Adrenal gland (tissue), 12 donors: ENCODE measurements around the gene SPCS2. TPM values are rescaled to one million over a fixed set of nuclear protein-coding genes. Genes with fewer than 3 reads are reported as not detected.
A peak's percentile ranks its signal among the peaks of the same experiment; 100 is the strongest.

Source experiments
- DNase-seq, 7 donors: peaks; one replicate each; pipeline ENCODE4 v3.0.0-alpha.2; 2019 to 2020
- H3K27ac ChIP-seq, 5 donors: fragments of 200-600 bp; sonication (generic) in 4 of 5; 1 replicate in 3 of 5; 2 replicates in 2 of 5; pipeline versions ENCODE4 v1.5.1 to v1.8.0; 2016 to 2020; ENCODE audit warnings: mild to moderate bottlenecking in 1 of 5
- H3K27me3 ChIP-seq: fragments of 200-600 bp; 2 replicates; pipeline ENCODE4 v1.8.0; 2021
- H3K36me3 ChIP-seq, 2 donors: fragments of 200-600 bp; replicated peaks in 1 of 2; 1 replicate in 1 of 2; 2 replicates in 1 of 2; pipeline versions ENCODE4 v1.5.1 to v1.8.0; 2018 to 2022
- H3K4me1 ChIP-seq, 2 donors: fragments of 200-600 bp; replicated peaks in 1 of 2; 1 replicate in 1 of 2; 2 replicates in 1 of 2; pipeline versions ENCODE4 v1.5.1 to v1.8.0; 2018 to 2021
- H3K4me3 ChIP-seq, 4 donors: fragments of 200-600 bp; sonication (generic) in 3 of 4; one replicate each; pipeline ENCODE4 v1.5.1; 2016 to 2018
- H3K9me3 ChIP-seq, 3 donors: fragments of 200-600 bp; sonication (generic) in 1 of 3; replicated peaks in 1 of 3; 1 replicate in 2 of 3; 2 replicates in 1 of 3; pipeline versions ENCODE4 v1.5.1 to v1.8.0; 2016 to 2021
- POLR2A ChIP-seq, 2 donors: fragments of 450-650 bp; IDR thresholded peaks; one replicate each; pipeline ENCODE4 v1.6.1; 2017; ENCODE audit warnings: antibody characterized with exemption in 2 of 2, mild to moderate bottlenecking in 2 of 2, moderate library complexity in 1 of 2
- WGBS, 4 donors: extraction: QIAGEN DNeasy Blood & Tissue Kit in 2 of 4; methylation state at CpG; one replicate each; pipeline versions ENCODE4 v1.1.5 to v1.1.7; 2013 to 2017; 5-methylcytosine and 5-hydroxymethylcytosine counted together
- intact Hi-C, 2 donors: fragments of 100-400 bp; cut with DNase I; formaldehyde crosslinking; loops; one replicate each; pipeline versions ENCODE4 v1.14.1 to v1.15.0; 2022 to 2023
- polyA plus RNA-seq, 3 donors: library from polyadenylated mRNA; stranded (reverse); fragments of 200-250 nt in 2 of 3; fragments of 350-450 nt in 1 of 3; fragmentation: Illumina TruSeq in 1 of 3; extraction: RNeasy Lipid Tissue Mini Kit (QIAGEN cat#74804) in 1 of 3; gene quantifications; one replicate each; pipeline ENCODE4 v1.2.3, GENCODE V29; 2013 to 2014
- total RNA-seq, 9 donors: library from RNA; depleted of rRNA in 4 of 9; stranded (reverse); fragments of >200 nt in 4 of 9; fragments of 120-200 nt in 1 of 9; fragmentation: NEBNext Ultra II Directional in 1 of 9; extraction: Animal tissue kit (Norgen Biotek cat#: 25700) in 1 of 9; gene quantifications; one replicate each; pipeline versions ENCODE4 v1.1.0 to v1.2.4, GENCODE V29; 2013 to 2023
- TF ChIP-seq, protein P1 (sequence below), 6 experiments: fragments of 450-650 bp in 4 of 6; fragments of 200-600 bp in 2 of 6; sonication (generic) in 1 of 6; IDR thresholded peaks; 1 replicate in 5 of 6; 2 replicates in 1 of 6; pipeline versions ENCODE4 v1.5.1 to v1.8.0; 2016 to 2021; ENCODE audit warnings: antibody characterized with exemption in 6 of 6, mild to moderate bottlenecking in 2 of 6, moderate library complexity in 1 of 6
- donor health status: healthy with polysubstance abuse.
- donor health status: Bipolar disorder and iron deficiency.
- donor health status: DM: yes; HTN: yes; CAD: no.
- donor health status: DM: no; HTN: no; CAD: no.
- donor health status: DM: no; HTN: no; CAD: no.
- donor health status: DM: yes; HTN: yes; CAD: no.

Gene SPCS2
- total and polyA plus RNA-seq, 12 donors, result 38.6 to 287 (median 124) TPM

DNA sequence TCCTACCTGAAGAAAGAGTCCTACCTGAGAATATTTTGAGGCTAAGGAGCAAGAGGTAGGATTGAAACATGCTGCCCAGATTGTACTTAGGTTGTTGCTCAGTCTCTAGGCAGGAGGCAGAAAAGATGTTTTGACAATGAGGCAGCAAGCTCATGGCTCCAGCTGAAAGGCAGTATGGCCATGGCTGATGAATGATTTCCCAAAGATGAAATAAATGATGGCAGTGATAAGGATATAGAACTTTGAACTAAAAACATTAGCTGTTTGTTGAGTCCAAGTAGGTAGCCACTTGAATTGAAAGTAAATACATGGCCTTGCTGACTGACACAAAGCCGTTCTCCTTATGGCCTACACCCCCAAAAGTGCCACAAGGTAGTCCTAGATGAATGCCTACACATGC is 32.8 kb downstream of the SPCS2 start:
- WGBS, 4 donors, result 78 to 100% (median 100%) methylated on average over 1 of the region's 1 CpG
- no peaks in the 10 kb centered on the region for H3K9me3 ChIP-seq

GRCh38 chr11:74984070-74984469 is 35.0 kb downstream of the SPCS2 start:
- H3K27ac ChIP-seq, result no peak overlapping the region
- DNase-seq, result no peak
- H3K4me3 ChIP-seq, result no peak overlapping the region
- no peaks in the 10 kb centered on the region for H3K4me1 ChIP-seq
- intact Hi-C loops, result no loop called here
- TF ChIP-seq, protein P1, sequence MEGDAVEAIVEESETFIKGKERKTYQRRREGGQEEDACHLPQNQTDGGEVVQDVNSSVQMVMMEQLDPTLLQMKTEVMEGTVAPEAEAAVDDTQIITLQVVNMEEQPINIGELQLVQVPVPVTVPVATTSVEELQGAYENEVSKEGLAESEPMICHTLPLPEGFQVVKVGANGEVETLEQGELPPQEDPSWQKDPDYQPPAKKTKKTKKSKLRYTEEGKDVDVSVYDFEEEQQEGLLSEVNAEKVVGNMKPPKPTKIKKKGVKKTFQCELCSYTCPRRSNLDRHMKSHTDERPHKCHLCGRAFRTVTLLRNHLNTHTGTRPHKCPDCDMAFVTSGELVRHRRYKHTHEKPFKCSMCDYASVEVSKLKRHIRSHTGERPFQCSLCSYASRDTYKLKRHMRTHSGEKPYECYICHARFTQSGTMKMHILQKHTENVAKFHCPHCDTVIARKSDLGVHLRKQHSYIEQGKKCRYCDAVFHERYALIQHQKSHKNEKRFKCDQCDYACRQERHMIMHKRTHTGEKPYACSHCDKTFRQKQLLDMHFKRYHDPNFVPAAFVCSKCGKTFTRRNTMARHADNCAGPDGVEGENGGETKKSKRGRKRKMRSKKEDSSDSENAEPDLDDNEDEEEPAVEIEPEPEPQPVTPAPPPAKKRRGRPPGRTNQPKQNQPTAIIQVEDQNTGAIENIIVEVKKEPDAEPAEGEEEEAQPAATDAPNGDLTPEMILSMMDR (IDR thresholded peaks at IDR 0.05), result no peak
- no peaks in the 10 kb centered on the region for H3K36me3 ChIP-seq
- 89 to 97% (median 93%) methylated on average over 3 of the region's 3 CpGs for WGBS, 4 donors
- no peaks in the 10 kb centered on the region for H3K27me3 ChIP-seq
- H3K9me3 ChIP-seq, result no peaks in the 10 kb centered on the region

More for the DNA sequence above, 32.8 kb downstream of the SPCS2 start:
- Histone ChIP-seq H3K4me1 (peaks cover 0 to 4% of the 10 kb centered on the region in 2 donors), H3K27me3 (no peaks in the 10 kb centered on the region), H3K36me3 (peaks cover 0 to 5% of the 10 kb centered on the region in 2 donors), H3K4me3 (no peak overlapping the region), H3K27ac (no peak overlapping the region)
- intact Hi-C loops, result no loop called here
- no peak for DNase-seq
- TF ChIP-seq, protein P1 (IDR thresholded peaks at IDR 0.05), result no peak
- TF ChIP-seq POLR2A (IDR thresholded peaks at IDR 0.05), result no peak

DNA sequence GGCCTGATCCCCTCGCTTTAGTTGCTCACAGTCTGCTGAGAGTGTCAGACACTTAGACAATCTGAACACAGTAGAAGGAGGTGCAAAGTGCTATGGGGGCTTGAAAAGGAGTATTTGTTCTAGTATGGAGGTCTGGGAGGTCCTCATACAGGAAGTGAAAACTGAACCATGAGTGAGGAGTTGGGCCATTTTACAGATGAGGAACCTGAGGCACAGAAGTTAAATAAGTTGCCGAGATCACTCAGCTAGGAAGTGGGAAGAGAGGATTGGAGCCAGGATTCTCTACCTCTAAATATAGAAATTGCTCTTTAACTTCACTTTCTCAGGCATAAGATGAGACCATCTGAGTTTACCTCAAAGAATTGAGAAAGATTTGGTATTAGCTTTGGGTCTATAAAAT is 35.7 kb downstream of the SPCS2 start:
- H3K4me3 ChIP-seq, result no peak overlapping the region
- H3K9me3 ChIP-seq, result no peaks in the 10 kb centered on the region
- H3K36me3 ChIP-seq, result no peaks in the 10 kb centered on the region
- intact Hi-C loops, result no loop called here
- no peak for DNase-seq
- WGBS, 4 donors, result 84 to 94% (median 92%) methylated on average over 2 of the region's 2 CpGs
- no peak overlapping the region for H3K27ac ChIP-seq
- H3K4me1 ChIP-seq, result peaks cover 4% of the 10 kb centered on the region in 2 donors
- H3K27me3 ChIP-seq, result no peaks in the 10 kb centered on the region
- TF ChIP-seq, protein P1 (IDR thresholded peaks at IDR 0.05), result no peak
- TF ChIP-seq POLR2A (IDR thresholded peaks at IDR 0.05), result no peak

DNA sequence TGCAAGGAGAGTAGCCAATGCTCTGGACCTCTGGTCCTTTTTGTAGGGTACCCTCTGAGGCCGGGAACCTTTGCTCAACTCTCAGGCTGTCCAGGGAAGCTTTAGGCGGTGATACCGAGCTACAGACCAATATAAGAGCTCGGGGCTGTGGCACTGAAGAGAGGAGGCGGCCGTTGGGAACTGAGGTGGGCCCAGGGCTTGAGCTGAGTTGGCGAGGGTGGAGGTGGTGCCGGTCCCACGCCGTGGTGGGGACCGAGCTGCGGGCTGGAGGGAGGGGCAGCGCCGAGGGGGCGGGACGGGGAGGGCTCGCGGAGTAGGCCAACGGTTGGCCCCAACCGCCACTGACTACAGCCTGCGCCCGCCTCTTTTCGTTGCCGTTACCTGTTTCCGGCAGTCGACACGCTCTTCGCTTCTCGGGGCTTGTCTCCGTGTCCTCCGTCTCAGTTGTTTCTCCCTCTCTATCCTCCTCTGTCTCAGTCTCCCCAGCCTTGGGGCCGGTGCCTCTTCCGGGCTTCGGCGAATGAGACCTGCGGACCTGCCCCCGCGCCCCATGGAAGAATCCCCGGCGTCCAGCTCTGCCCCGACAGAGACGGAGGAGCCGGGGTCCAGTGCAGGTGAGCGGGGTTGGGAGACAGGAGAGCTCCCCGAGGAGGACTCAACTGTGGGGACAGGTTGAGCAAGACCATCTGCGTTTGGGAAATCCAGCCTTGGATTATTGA is 39.6 kb downstream of the SPCS2 start, which contains the start of gene NEU3:
Gene NEU3, plus strand, starts transcription at position 393 of the 719 bp plus-strand sequence. Its CDS starts 128 bp downstream, at position 521.
- WGBS, 4 donors, result 0 to 1% (median 0%) methylated on average over 16 to 46 of the region's 46 CpGs
- intact Hi-C loops, result no loop called here
- no peaks in the 10 kb centered on the region for H3K27me3 ChIP-seq
- DNase-seq, result peak; percentile 78 to 88 (median 84)
- H3K9me3 ChIP-seq, result no peaks in the 10 kb centered on the region
- peak within 1 kb of the TSS; percentile 13 to 97 (median 73) for H3K4me3 ChIP-seq
- H3K4me1 ChIP-seq, result peaks cover 24% of the 10 kb centered on the region in 2 donors
- no peaks in the 10 kb centered on the region for H3K36me3 ChIP-seq
- TF ChIP-seq, protein P1 (IDR thresholded peaks at IDR 0.05), result no peak
- TF ChIP-seq POLR2A (IDR thresholded peaks at IDR 0.05), result peak in 1 of 2 donors; percentile 65
- peak within 1 kb of the TSS; percentile 62 to 86 (median 84) for H3K27ac ChIP-seq
